Calu3 (cell line): ENCODE data around the gene CHN2. TPM values are rescaled to one million over a fixed set of nuclear protein-coding genes. Genes with fewer than 3 reads are reported as not detected.

Experiments
- BruUV-seq: library from RNA; stranded (reverse); fragments of 400-500 nt; replicated peaks from 2 replicates; lab custom pipeline; 2021; lab: Mats Ljungman, UMichigan
- CTCF ChIA-PET: fragments of 300-600 bp; sonication (Branson Sonifier 250); formaldehyde crosslinking; loops from one replicate; lab custom pipeline; 2022; ENCODE audit warnings: antibody characterized with exemption; lab: Charles Lee
- DNase-seq: peaks from one replicate; pipeline ENCODE4 v3.0.0; 2022
- H3K27ac Mint-ChIP-seq: one replicate; pipeline ENCODE4 v1.8.0; 2022; ENCODE audit warnings: mixed read lengths; ENCODE audit not compliant: unreplicated experiment
- H3K27me3 Mint-ChIP-seq: one replicate; pipeline ENCODE4 v1.8.0; 2022; ENCODE audit warnings: mixed read lengths; ENCODE audit not compliant: unreplicated experiment
- H3K36me3 Mint-ChIP-seq: one replicate; pipeline ENCODE4 v1.8.0; 2022; ENCODE audit warnings: mild to moderate bottlenecking, moderate library complexity, mixed read lengths; ENCODE audit not compliant: insufficient read depth, unreplicated experiment
- H3K4me1 Mint-ChIP-seq: one replicate; pipeline ENCODE4 v1.8.0; 2022; ENCODE audit warnings: mild to moderate bottlenecking, low read depth, mixed read lengths; ENCODE audit not compliant: unreplicated experiment
- H3K4me3 Mint-ChIP-seq: one replicate; pipeline ENCODE4 v1.8.0; 2022; ENCODE audit warnings: mild to moderate bottlenecking, low read depth, moderate library complexity, mixed read lengths; ENCODE audit not compliant: unreplicated experiment
- H3K9me3 Mint-ChIP-seq: one replicate; pipeline ENCODE4 v1.8.0; 2022; ENCODE audit warnings: low read depth, mixed read lengths; ENCODE audit not compliant: unreplicated experiment
- intact Hi-C: fragments of 100-400 bp; cut with micrococcal nuclease; formaldehyde crosslinking; loops from one replicate; pipeline ENCODE4 v1.10.0; 2022; ENCODE audit not compliant: unreplicated experiment
- total RNA-seq: library from RNA; stranded (reverse); gene quantifications from 2 replicates; pipeline ENCODE4 v1.2.3, GENCODE V29; 2022
- TF ChIP-seq, protein P1 (sequence below): fragments of 200-600 bp; IDR thresholded peaks from one replicate; pipeline ENCODE4 v1.8.0; 2022; ENCODE audit warnings: antibody characterized with exemption; ENCODE audit not compliant: unreplicated experiment

The CHN2 gene
- total RNA-seq, 1 experiment from 2014 or later: 12.4 TPM

GRCh38 chr7:29511337-29511736 is 316.8 kb downstream of the CHN2 start:
- H3K9me3 Mint-ChIP-seq: no peaks in the 10 kb centered on the region
- intact Hi-C loops: no loop called here
- H3K36me3 Mint-ChIP-seq: peaks cover 17% of the 10 kb centered on the region
- DNase-seq: no peak
- H3K27me3 Mint-ChIP-seq: no peaks in the 10 kb centered on the region
- TF ChIP-seq, protein P1, sequence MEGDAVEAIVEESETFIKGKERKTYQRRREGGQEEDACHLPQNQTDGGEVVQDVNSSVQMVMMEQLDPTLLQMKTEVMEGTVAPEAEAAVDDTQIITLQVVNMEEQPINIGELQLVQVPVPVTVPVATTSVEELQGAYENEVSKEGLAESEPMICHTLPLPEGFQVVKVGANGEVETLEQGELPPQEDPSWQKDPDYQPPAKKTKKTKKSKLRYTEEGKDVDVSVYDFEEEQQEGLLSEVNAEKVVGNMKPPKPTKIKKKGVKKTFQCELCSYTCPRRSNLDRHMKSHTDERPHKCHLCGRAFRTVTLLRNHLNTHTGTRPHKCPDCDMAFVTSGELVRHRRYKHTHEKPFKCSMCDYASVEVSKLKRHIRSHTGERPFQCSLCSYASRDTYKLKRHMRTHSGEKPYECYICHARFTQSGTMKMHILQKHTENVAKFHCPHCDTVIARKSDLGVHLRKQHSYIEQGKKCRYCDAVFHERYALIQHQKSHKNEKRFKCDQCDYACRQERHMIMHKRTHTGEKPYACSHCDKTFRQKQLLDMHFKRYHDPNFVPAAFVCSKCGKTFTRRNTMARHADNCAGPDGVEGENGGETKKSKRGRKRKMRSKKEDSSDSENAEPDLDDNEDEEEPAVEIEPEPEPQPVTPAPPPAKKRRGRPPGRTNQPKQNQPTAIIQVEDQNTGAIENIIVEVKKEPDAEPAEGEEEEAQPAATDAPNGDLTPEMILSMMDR: no peak
- BruUV-seq: no TSS peak
- CTCF ChIA-PET: no interaction called here
- no peak overlapping the region for H3K27ac Mint-ChIP-seq
- H3K4me3 Mint-ChIP-seq: no peak overlapping the region
- H3K4me1 Mint-ChIP-seq: no peaks in the 10 kb centered on the region

DNA sequence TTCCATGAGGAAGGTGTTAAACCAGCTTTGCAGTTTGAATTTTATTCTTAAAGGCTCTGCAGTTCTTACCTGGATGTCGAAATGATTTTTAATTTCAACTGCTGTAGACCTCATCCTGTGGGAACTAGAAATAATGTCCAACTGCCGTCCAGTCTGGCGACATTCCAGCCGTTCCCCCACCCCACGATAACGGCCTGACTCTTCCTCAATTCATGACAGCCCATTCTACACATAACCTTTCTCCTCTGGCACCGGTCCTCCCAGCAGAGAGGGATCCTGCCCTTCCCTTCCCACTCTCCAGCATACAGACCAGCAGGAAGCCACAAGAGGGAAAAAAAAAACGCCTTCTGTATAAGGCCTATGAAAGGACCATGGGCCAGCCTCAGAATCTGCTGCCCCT is 317.3 kb downstream of the CHN2 start:
- no peak for DNase-seq
- Mint-ChIP-seq H3K9me3 (no peaks in the 10 kb centered on the region), H3K27me3 (no peaks in the 10 kb centered on the region), H3K4me1 (no peaks in the 10 kb centered on the region), H3K36me3 (peaks cover 17% of the 10 kb centered on the region), H3K27ac (no peak overlapping the region), H3K4me3 (no peak overlapping the region)
- TF ChIP-seq, protein P1: no peak
- CTCF ChIA-PET: no interaction called here
- intact Hi-C loops: no loop called here
- BruUV-seq: no TSS peak

GRCh38 chr7:29516491-29516890 is 321.9 kb downstream of the CHN2 start:
- intact Hi-C loops: no loop called here
- no peaks in the 10 kb centered on the region for H3K4me1 Mint-ChIP-seq

GRCh38 chr7:29518616-29519015 is 324.0 kb downstream of the CHN2 start:
- H3K4me1 Mint-ChIP-seq: no peaks in the 10 kb centered on the region

More at GRCh38 chr7:29516491-29516890, 321.9 kb downstream of the CHN2 start:
- H3K27ac Mint-ChIP-seq: no peak overlapping the region
- TF ChIP-seq, protein P1: no peak
- BruUV-seq: no TSS peak
- DNase-seq: no peak
- CTCF ChIA-PET: no interaction called here
- no peaks in the 10 kb centered on the region for H3K27me3 Mint-ChIP-seq
- peaks cover 4% of the 10 kb centered on the region for H3K36me3 Mint-ChIP-seq
- no peak overlapping the region for H3K4me3 Mint-ChIP-seq
- H3K9me3 Mint-ChIP-seq: peaks cover 3% of the 10 kb centered on the region

More at GRCh38 chr7:29518616-29519015, 324.0 kb downstream of the CHN2 start:
- CTCF ChIA-PET: no interaction called here
- H3K27me3 Mint-ChIP-seq: no peaks in the 10 kb centered on the region
- no peak for DNase-seq
- no peak overlapping the region for H3K4me3 Mint-ChIP-seq
- H3K36me3 Mint-ChIP-seq: no peaks in the 10 kb centered on the region
- H3K9me3 Mint-ChIP-seq: peaks cover 6% of the 10 kb centered on the region
- TF ChIP-seq, protein P1: no peak
- intact Hi-C loops: no loop called here
- BruUV-seq: no TSS peak
- no peak overlapping the region for H3K27ac Mint-ChIP-seq
